H1 (cell line): Measurements from ENCODE around the gene BTBD1. TPM values are rescaled to one million over a fixed set of nuclear protein-coding genes. Genes with fewer than 3 reads are reported as not detected.

Experiments used
- CTCF ChIA-PET: fragments of 300-600 bp; sonication (Branson Sonifier 250); formaldehyde crosslinking; loops from one replicate; lab custom pipeline; 2021; ENCODE audit not compliant: partially characterized antibody; lab: Charles Lee
- POLR2A ChIA-PET: fragments of 300-600 bp; sonication (Branson Sonifier 250); formaldehyde crosslinking; loops from one replicate; lab custom pipeline; 2021; ENCODE audit warnings: inconsistent platforms; ENCODE audit not compliant: partially characterized antibody; lab: Charles Lee
- DNase-seq, 2 experiments: peaks; one replicate each; pipeline versions ENCODE4 v3.0.0 to v3.0.0-alpha.2; 2010 to 2022; ENCODE audit warnings: low spot score in 2 of 2, low read depth in 1 of 2, mixed read lengths in 1 of 2
- FAIRE-seq: peaks from 2 replicates; lab custom pipeline; 2011; peaks lifted over from hg19 to GRCh38; lab: Jason Lieb, UNC
- H2AFZ ChIP-seq: 2 replicates; pipeline ENCODE4 v1.8.1; 2012; ENCODE audit warnings: low read length, inconsistent platforms
- H2AK5ac ChIP-seq: 2 replicates; pipeline ENCODE4 v1.6.1; 2013; ENCODE audit warnings: low read depth, low read length
- H2BK120ac ChIP-seq: replicated peaks from 2 replicates; pipeline ENCODE3; 2013; ENCODE audit warnings: low read depth, low read length, inconsistent platforms
- H2BK12ac ChIP-seq: 2 replicates; pipeline ENCODE4 v1.6.1; 2013; ENCODE audit warnings: low read depth, low read length
- H2BK15ac ChIP-seq: 2 replicates; pipeline ENCODE4 v1.6.1; 2013; ENCODE audit warnings: low read length
- H2BK20ac ChIP-seq: 2 replicates; pipeline ENCODE4 v1.6.1; 2013; ENCODE audit warnings: low read length
- H2BK5ac ChIP-seq: 2 replicates; pipeline ENCODE4 v1.6.1; 2013; ENCODE audit warnings: low read depth, low read length
- H3K14ac ChIP-seq: 2 replicates; pipeline ENCODE4 v1.6.1; 2013; ENCODE audit warnings: inconsistent platforms; ENCODE audit not compliant: insufficient read length
- H3K18ac ChIP-seq: 2 replicates; pipeline ENCODE4 v1.6.1; 2013; ENCODE audit warnings: low read length; ENCODE audit errors: extremely low read depth
- H3K23ac ChIP-seq: 2 replicates; pipeline ENCODE4 v1.6.1; 2013; ENCODE audit warnings: inconsistent platforms; ENCODE audit not compliant: insufficient read length
- H3K23me2 ChIP-seq: 2 replicates; pipeline ENCODE4 v1.6.1; 2013; ENCODE audit warnings: low read depth, low read length
- H3K27ac ChIP-seq: 2 replicates; pipeline ENCODE4 v1.6.1; 2011; ENCODE audit warnings: low read depth, low read length, inconsistent platforms
- H3K27me3 ChIP-seq, 4 experiments: replicated peaks in 1 of 4; 1 replicate in 1 of 4; 2 replicates in 3 of 4; pipeline versions ENCODE4 v1.6.1 to v1.8.1; 2011 to 2013; ENCODE audit warnings: low read length in 3 of 4, mild to moderate bottlenecking in 3 of 4, inconsistent platforms in 2 of 4, mixed read lengths in 2 of 4, moderate library complexity in 1 of 4; ENCODE audit not compliant: control insufficient read depth in 3 of 4, insufficient read depth in 3 of 4; ENCODE audit errors: extremely low read depth in 1 of 4
- H3K36me3 ChIP-seq, 4 experiments: 2 replicates each; pipeline versions ENCODE4 v1.6.1 to v1.8.1; 2011 to 2013; ENCODE audit warnings: mild to moderate bottlenecking in 4 of 4, low read length in 3 of 4, moderate library complexity in 2 of 4, control low read depth in 1 of 4, inconsistent platforms in 1 of 4; ENCODE audit not compliant: insufficient read depth in 4 of 4, control insufficient read depth in 2 of 4
- H3K4ac ChIP-seq: replicated peaks from 2 replicates; pipeline ENCODE3; 2013; ENCODE audit warnings: low read length, low read depth, mixed read lengths, inconsistent platforms; ENCODE audit not compliant: insufficient read length
- H3K4me1 ChIP-seq, 4 experiments: replicated peaks in 1 of 4; 1 replicate in 1 of 4; 2 replicates in 3 of 4; pipeline versions ENCODE4 v1.6.1 to v1.8.1; 2011 to 2013; ENCODE audit warnings: low read length in 3 of 4, inconsistent platforms in 2 of 4, mixed read lengths in 1 of 4; ENCODE audit not compliant: insufficient read depth in 4 of 4, control insufficient read depth in 3 of 4
- H3K4me2 ChIP-seq, 2 experiments: 2 replicates each; pipeline versions ENCODE4 v1.6.1 to v1.8.1; 2011 to 2013; ENCODE audit warnings: low read depth in 2 of 2, low read length in 2 of 2, control low read depth in 1 of 2, inconsistent platforms in 1 of 2, mild to moderate bottlenecking in 1 of 2; ENCODE audit not compliant: insufficient read depth in 1 of 2
- H3K4me3 ChIP-seq, 4 experiments: fragments of 200-600, 300-600 bp in 1 of 4; sonication (generic), shearing (Covaris generic), sonication (Bioruptor Twin) in 1 of 4; 2 replicates each; pipeline versions ENCODE4 v1.5.1 to v1.8.1; 2011 to 2016; ENCODE audit warnings: low read length in 4 of 4, low read depth in 3 of 4, control low read depth in 2 of 4, inconsistent platforms in 2 of 4, mild to moderate bottlenecking in 2 of 4, mixed read lengths in 1 of 4, moderate library complexity in 1 of 4; ENCODE audit not compliant: insufficient read depth in 2 of 4; ENCODE audit errors: extremely low read depth in 1 of 4
- H3K56ac ChIP-seq: replicated peaks from 2 replicates; pipeline ENCODE3; 2013; ENCODE audit warnings: low read depth, mild to moderate bottlenecking, mixed read lengths, low read length, inconsistent platforms; ENCODE audit not compliant: insufficient read length
- H3K79me1 ChIP-seq: 2 replicates; pipeline ENCODE4 v1.6.1; 2013; ENCODE audit warnings: low read depth, low read length, control low read depth
- H3K79me2 ChIP-seq, 2 experiments: 2 replicates each; pipeline versions ENCODE4 v1.6.1 to v1.8.1; 2012 to 2013; ENCODE audit warnings: low read length in 2 of 2, mild to moderate bottlenecking in 2 of 2, inconsistent platforms in 1 of 2; ENCODE audit not compliant: insufficient read depth in 2 of 2, control insufficient read depth in 1 of 2
- H3K9ac ChIP-seq, 4 experiments: replicated peaks in 1 of 4; 1 replicate in 1 of 4; 2 replicates in 3 of 4; pipeline versions ENCODE4 v1.6.1 to v1.8.1; 2011 to 2013; ENCODE audit warnings: low read depth in 3 of 4, low read length in 3 of 4, control low read depth in 2 of 4, mild to moderate bottlenecking in 2 of 4, moderate library complexity in 2 of 4, inconsistent platforms in 1 of 4; ENCODE audit errors: extremely low read depth in 1 of 4
- H3K9me3 ChIP-seq, 2 experiments: 2 replicates each; pipeline versions ENCODE4 v1.6.1 to v1.8.1; 2012 to 2013; ENCODE audit warnings: mild to moderate bottlenecking in 2 of 2, moderate library complexity in 2 of 2, control low read depth in 1 of 2, inconsistent platforms in 1 of 2, low read depth in 1 of 2, low read length in 1 of 2, mixed read lengths in 1 of 2; ENCODE audit not compliant: insufficient read depth in 2 of 2
- H4K20me1 ChIP-seq, 2 experiments: replicated peaks in 1 of 2; 2 replicates each; pipeline versions ENCODE3 to v1.8.1; 2011 to 2013; ENCODE audit warnings: inconsistent platforms in 2 of 2, low read length in 2 of 2, mild to moderate bottlenecking in 1 of 2; ENCODE audit not compliant: insufficient read depth in 2 of 2, control insufficient read depth in 1 of 2
- H4K5ac ChIP-seq: 2 replicates; pipeline ENCODE4 v1.6.1; 2013; ENCODE audit warnings: low read length, low read depth, mixed read lengths, inconsistent platforms; ENCODE audit not compliant: insufficient read length
- H4K8ac ChIP-seq: 2 replicates; pipeline ENCODE4 v1.8.0; 2013; ENCODE audit warnings: mild to moderate bottlenecking, moderate library complexity, low read length, inconsistent platforms; ENCODE audit not compliant: insufficient read depth; ENCODE audit errors: extremely low read depth
- H4K91ac ChIP-seq: replicated peaks from 2 replicates; pipeline ENCODE3; 2013; ENCODE audit warnings: low read length, mixed read lengths, inconsistent platforms; ENCODE audit not compliant: insufficient read length
- KDM4A ChIP-seq: IDR thresholded peaks from one replicate; pipeline ENCODE4 v1.7.1; 2012; ENCODE audit warnings: low read depth, mild to moderate bottlenecking, moderate library complexity, low read length, inconsistent platforms; ENCODE audit not compliant: severe bottlenecking
- RNF2 ChIP-seq: fragments of 200-900, 300-1000 bp; sonication (generic); IDR thresholded peaks from 2 replicates; pipeline ENCODE4 v1.7.1; 2016; ENCODE audit warnings: borderline replicate concordance, low read depth, mild to moderate bottlenecking, antibody characterized with exemption, low read length; ENCODE audit not compliant: poor library complexity, severe bottlenecking; ENCODE audit errors: missing control alignments
- SP2 ChIP-seq: IDR thresholded peaks from 2 replicates; pipeline ENCODE4 v1.6.1; 2012; ENCODE audit warnings: mild to moderate bottlenecking, low read length, inconsistent platforms
- SUZ12 ChIP-seq: fragments of 200-600 bp; sonication (generic); IDR thresholded peaks from 2 replicates; pipeline ENCODE4 v1.6.1; 2012; ENCODE audit warnings: mild to moderate bottlenecking, inconsistent platforms, low read length, moderate library complexity, mixed read lengths
- WGBS, 2 experiments: shearing (Covaris generic) in 1 of 2; methylation state at CpG; one replicate each; pipeline versions ENCODE4 v1.1.6 to v1.1.7; 2013 to 2015; ENCODE audit warnings: low lambda C conversion rate in 2 of 2, mixed read lengths in 2 of 2, inconsistent platforms in 1 of 2, low coverage in 1 of 2, missing lambda C conversion rate in 1 of 2; ENCODE audit not compliant: insufficient replicate concordance in 2 of 2, insufficient coverage in 1 of 2, insufficient read length in 1 of 2; ENCODE audit errors: extremely low coverage in 1 of 2, missing lambda C conversion rate in 1 of 2; 5-methylcytosine and 5-hydroxymethylcytosine counted together
- polyA plus RNA-seq, 7 experiments: library from polyadenylated mRNA; depleted of rRNA in 3 of 7; stranded (reverse) in 5 of 7; unstranded in 2 of 7; fragments of >200 nt in 5 of 7; fragments of 200-250 nt in 2 of 7; gene quantifications; 1 replicate in 5 of 7; 2 replicates in 1 of 7; 4 replicates in 1 of 7; pipeline versions ENCODE4 v1.2.1 to v1.2.3, GENCODE V29; 2011 to 2013; ENCODE audit warnings: missing spikeins in 2 of 7, mixed read lengths in 2 of 7
- total RNA-seq: library from RNA; stranded (reverse); fragmentation: NEBNext Ultra II Directional; extraction: Animal tissue kit (Norgen Biotek cat#: 25700); gene quantifications from 2 replicates; pipeline ENCODE4 v1.2.1, GENCODE V29; 2021

The BTBD1 gene
- total and polyA plus RNA-seq, 2 of the 8 experiments (the other 6 are each of a cell fraction or from before 2014, with no cell fraction given), result 18.6 to 39.5 TPM

DNA sequence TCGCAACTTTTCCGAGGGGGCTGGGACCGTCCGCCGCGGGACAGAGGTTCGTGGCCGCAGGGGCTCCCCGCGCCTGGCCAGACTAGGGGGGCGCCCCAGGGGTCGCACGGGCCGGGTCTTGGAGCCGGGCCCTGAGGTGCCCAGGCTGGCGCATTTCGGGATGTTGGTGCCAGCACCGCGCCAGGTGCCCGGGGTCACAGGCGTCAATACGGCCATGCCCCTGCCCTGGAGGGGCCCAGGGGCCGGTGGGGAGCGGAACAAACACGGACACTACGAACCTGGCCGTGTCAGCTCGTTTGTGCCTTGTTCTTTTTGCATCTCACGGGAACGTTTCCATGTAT lies 40.8 kb upstream of the BTBD1 start:
- Histone ChIP-seq H3K4me2 (peak overlapping the region; percentile 68 to 95), H2BK20ac (no peak overlapping the region), H3K79me2 (no peaks in the 10 kb centered on the region), H2BK120ac (no peak overlapping the region), H3K36me3 (no peaks in the 10 kb centered on the region), H3K9ac (no peak overlapping the region), H2BK12ac (peak overlapping the region; percentile 18; the same call in 1 of the 2 replicates), H3K23me2 (peaks cover 13% of the 10 kb centered on the region; the same call in 1 of the 2 replicates), H2BK15ac (no peak overlapping the region), H2AFZ (no peak overlapping the region), H3K79me1 (no peaks in the 10 kb centered on the region), H3K9me3 (no peaks in the 10 kb centered on the region), H3K4ac (no peak overlapping the region), H3K18ac (no peak overlapping the region), H3K4me3 (peak overlapping the region; percentile 49 to 68 (median 51)), H4K20me1 (peaks cover 0 to 5% of the 10 kb centered on the region in 2 experiments), H3K23ac (no peak overlapping the region), H2BK5ac (no peak overlapping the region), H3K4me1 (peaks cover 0 to 9% (median 4%) of the 10 kb centered on the region in 4 experiments; a peak in 3 of 7 replicates), H4K8ac (peak overlapping the region; percentile 41; the same call in 1 of the 2 replicates), H3K27ac (no peak overlapping the region), H2AK5ac (no peak overlapping the region), H3K56ac (no peak overlapping the region), H4K5ac (no peak overlapping the region), H4K91ac (no peak overlapping the region), H3K14ac (no peak overlapping the region), H3K27me3 (peaks cover 0 to 34% (median 25%) of the 10 kb centered on the region in 4 experiments; a peak in 6 of 7 replicates)
- FAIRE-seq (no peak), DNase-seq (no peak)
- ChIA-PET CTCF (interaction anchor here (1.3 kb wide), 1 partner anchor 14 kb away, joined by 3 read pairs; no protein-coding TSS in a partner anchor), POLR2A (interaction anchor here (1.6 to 1.7 kb wide), 2 partner anchors 40 to 53 kb away, joined by 3 to 6 read pairs; no protein-coding TSS in a partner anchor)
- TF ChIP-seq RNF2 (peak; percentile 16), SP2 (no peak), KDM4A (peak; percentile 1), SUZ12 (0 out of 2 replicates have a peak, but pooled peaks have one; percentile 45)
- 50% methylated on average over 20 of the region's 30 CpGs; no CpG with 5 or more reads in 1 of the 2 experiments for WGBS, 2 experiments
